HepG2 (cell line): ENCODE data around the gene KIAA1328. TPM values are rescaled to one million over a fixed set of nuclear protein-coding genes. Genes with fewer than 3 reads are reported as not detected.

Experiments
- ATAC-seq: fragments of 200-7000 bp; cut with Tn5 transposase; 3 replicates; pipeline ENCODE4 v1.9.1; 2020; ENCODE audit warnings: mild to moderate bottlenecking, moderate library complexity
- BruUV-seq: library from RNA; stranded (reverse); fragments of 400-500 nt; replicated peaks from 2 replicates; lab custom pipeline; 2021; lab: Mats Ljungman, UMichigan
- CTCF ChIA-PET: fragments of 300-600 bp; formaldehyde crosslinking; extraction: SDS; loops from one replicate; lab custom pipeline; 2021; ENCODE audit warnings: low total read pairs, inconsistent platforms, low intra/inter-chr PET ratio; lab: Yijun Ruan, JAX
- POLR2A ChIA-PET: fragments of 350-600 bp; sonication (Branson Sonifier 250); formaldehyde crosslinking; loops from one replicate; lab custom pipeline; 2020; ENCODE audit warnings: antibody characterized with exemption, inconsistent platforms; lab: Yijun Ruan, JAX
- DNase-seq: peaks from one replicate; pipeline ENCODE4 v3.0.0-alpha.2; 2015; ENCODE audit warnings: low spot score
- FAIRE-seq: peaks from 3 replicates; lab custom pipeline; 2011; peaks lifted over from hg19 to GRCh38; lab: Jason Lieb, UNC
- H2AFZ ChIP-seq: one replicate; pipeline ENCODE4 v1.6.1; 2011; ENCODE audit warnings: low read length, inconsistent platforms
- H3K27ac ChIP-seq: fragments of 300-600 bp; 3 replicates; pipeline ENCODE4 v1.8.0; 2011; ENCODE audit warnings: mixed run types, mild to moderate bottlenecking, mixed read lengths, low read length, inconsistent platforms; ENCODE audit not compliant: insufficient read depth; ENCODE audit errors: extremely low read length
- H3K27me3 ChIP-seq, 2 experiments: fragments of 200-600 bp in 1 of 2; 2 replicates in 1 of 2; 3 replicates in 1 of 2; pipeline versions ENCODE4 v1.6.0 to v1.8.0; 2011; ENCODE audit warnings: low read length in 2 of 2, mild to moderate bottlenecking in 2 of 2, moderate library complexity in 2 of 2, inconsistent platforms in 1 of 2; ENCODE audit not compliant: insufficient read depth in 2 of 2, control insufficient read depth in 1 of 2
- H3K36me3 ChIP-seq, 2 experiments: fragments of 200-600 bp in 1 of 2; replicated peaks in 1 of 2; 2 replicates in 1 of 2; 3 replicates in 1 of 2; pipeline versions ENCODE4 v1.5.1 to v1.8.0; 2011; ENCODE audit warnings: low read length in 2 of 2, inconsistent platforms in 1 of 2; ENCODE audit not compliant: insufficient read depth in 2 of 2, control insufficient read depth in 1 of 2
- H3K4me1 ChIP-seq: 2 replicates; pipeline ENCODE4 v1.5.1; 2012; ENCODE audit warnings: low read length, inconsistent platforms; ENCODE audit not compliant: insufficient read depth
- H3K4me2 ChIP-seq: 2 replicates; pipeline ENCODE4 v1.6.0; 2011; ENCODE audit warnings: low read depth, low read length, inconsistent platforms
- H3K4me3 ChIP-seq, 3 experiments: fragments of 200-600 bp in 1 of 3; sonication (generic), shearing (Covaris generic) in 1 of 3; replicated peaks in 1 of 3; 2 replicates each; pipeline ENCODE4 v1.5.1; 2011 to 2016; ENCODE audit warnings: low read length in 3 of 3, inconsistent platforms in 2 of 3, low read depth in 2 of 3, mild to moderate bottlenecking in 2 of 3, control low read depth in 1 of 3, mixed read lengths in 1 of 3; ENCODE audit not compliant: insufficient read depth in 1 of 3
- H3K79me2 ChIP-seq: one replicate; pipeline ENCODE4 v1.6.1; 2011; ENCODE audit warnings: low read length, inconsistent platforms; ENCODE audit not compliant: insufficient read depth
- H3K9ac ChIP-seq: 2 replicates; pipeline ENCODE4 v1.6.0; 2011; ENCODE audit warnings: mild to moderate bottlenecking, low read depth, low read length, inconsistent platforms; ENCODE audit not compliant: insufficient read depth
- H3K9me3 ChIP-seq: 2 replicates; pipeline ENCODE4 v1.5.1; 2012; ENCODE audit warnings: mild to moderate bottlenecking, low read length
- H4K20me1 ChIP-seq: 2 replicates; pipeline ENCODE4 v1.6.0; 2011; ENCODE audit warnings: inconsistent platforms, mild to moderate bottlenecking, low read length, moderate library complexity; ENCODE audit not compliant: insufficient read depth
- CREB1 ChIP-seq, 2 experiments: fragments of 450-650 bp in 1 of 2; IDR thresholded peaks; 2 replicates each; pipeline ENCODE4 v1.6.1; 2016 to 2017; ENCODE audit warnings: control low read depth in 1 of 2, mild to moderate bottlenecking in 1 of 2, missing compliant biosample characterization in 1 of 2, missing genetic modification characterization in 1 of 2
- HIVEP1 ChIP-seq: sonication (generic); formaldehyde crosslinking; IDR thresholded peaks from 2 replicates; pipeline ENCODE4 v1.4.0; 2020; ENCODE audit warnings: mild to moderate bottlenecking, missing genetic modification reagents
- HOXD1 ChIP-seq: sonication (generic); formaldehyde crosslinking; IDR thresholded peaks from 2 replicates; pipeline ENCODE4 v1.5.0; 2020; ENCODE audit warnings: missing genetic modification reagents
- KDM1A ChIP-seq: IDR thresholded peaks from 2 replicates; pipeline ENCODE4 v1.6.1; 2016; ENCODE audit warnings: missing compliant biosample characterization
- MYNN ChIP-seq: sonication (generic); formaldehyde crosslinking; IDR thresholded peaks from 2 replicates; pipeline ENCODE4 v1.4.0; 2020; ENCODE audit warnings: mild to moderate bottlenecking, low read depth, missing genetic modification reagents
- RXRB ChIP-seq: IDR thresholded peaks from 2 replicates; pipeline ENCODE4 v1.6.1; 2016; ENCODE audit warnings: borderline replicate concordance, missing genetic modification reagents, missing compliant biosample characterization
- SP2 ChIP-seq: sonication (generic); formaldehyde crosslinking; IDR thresholded peaks from 2 replicates; pipeline ENCODE4 v1.5.1; 2020; ENCODE audit warnings: mild to moderate bottlenecking, missing genetic modification reagents
- TOE1 ChIP-seq: sonication (generic); formaldehyde crosslinking; IDR thresholded peaks from 2 replicates; pipeline ENCODE4 v1.4.0; 2020; ENCODE audit warnings: mild to moderate bottlenecking, missing genetic modification reagents
- XBP1 ChIP-seq: sonication (generic); formaldehyde crosslinking; IDR thresholded peaks from 2 replicates; pipeline ENCODE4 v1.5.0; 2020; ENCODE audit warnings: missing genetic modification reagents
- ZFP90 ChIP-seq: sonication (generic); formaldehyde crosslinking; IDR thresholded peaks from 2 replicates; pipeline ENCODE4 v1.8.0; 2022; ENCODE audit warnings: missing genetic modification reagents, mild to moderate bottlenecking, inconsistent platforms, borderline replicate concordance
- ZKSCAN8 ChIP-seq: IDR thresholded peaks from 2 replicates; pipeline ENCODE4 v1.6.1; 2016; ENCODE audit warnings: borderline replicate concordance, missing genetic modification reagents, missing compliant biosample characterization
- ZNF180 ChIP-seq: sonication (generic); formaldehyde crosslinking; IDR thresholded peaks from 2 replicates; pipeline ENCODE4 v1.4.0; 2020; ENCODE audit warnings: low read depth, missing genetic modification reagents, borderline replicate concordance
- ZNF34 ChIP-seq: sonication (generic); formaldehyde crosslinking; IDR thresholded peaks from 2 replicates; pipeline ENCODE4 v1.4.0; 2020; ENCODE audit warnings: mild to moderate bottlenecking, missing genetic modification reagents, borderline replicate concordance
- ZNF496 ChIP-seq: sonication (generic); formaldehyde crosslinking; IDR thresholded peaks from 2 replicates; pipeline ENCODE4 v1.8.1; 2023; ENCODE audit warnings: mild to moderate bottlenecking, moderate library complexity, missing genetic modification reagents; ENCODE audit not compliant: insufficient replicate concordance
- ZNF674 ChIP-seq: sonication (generic); formaldehyde crosslinking; IDR thresholded peaks from 2 replicates; pipeline ENCODE4 v1.5.0; 2020; ENCODE audit warnings: low read depth, mild to moderate bottlenecking, missing genetic modification reagents
- ZNF790 ChIP-seq: sonication (generic); formaldehyde crosslinking; IDR thresholded peaks from 2 replicates; pipeline ENCODE4 v1.8.0; 2022; ENCODE audit warnings: missing genetic modification reagents, mild to moderate bottlenecking, borderline replicate concordance
- ZNF839 ChIP-seq: sonication (generic); formaldehyde crosslinking; IDR thresholded peaks from 2 replicates; pipeline ENCODE4 v1.4.0; 2020; ENCODE audit warnings: missing genetic modification reagents, mild to moderate bottlenecking, borderline replicate concordance
- WGBS: methylation state at CpG from one replicate; pipeline ENCODE4 v1.1.6; 2017; ENCODE audit warnings: low lambda C conversion rate; 5-methylcytosine and 5-hydroxymethylcytosine counted together
- in situ Hi-C: cut with HindIII; loops from 2 replicates; pipeline ENCODE4 v1.10.0; 2017; ENCODE audit warnings: low pct_unique_long_range_greater_than_20kb; ENCODE audit not compliant: extremely low pct_ligation_motif_present
- intact Hi-C: fragments of 100-400 bp; cut with micrococcal nuclease; formaldehyde crosslinking; loops from one replicate; pipeline ENCODE4 v1.10.0; 2022; ENCODE audit not compliant: unreplicated experiment
- polyA plus RNA-seq, 8 experiments: library from polyadenylated mRNA; depleted of rRNA in 3 of 8; stranded (reverse) in 7 of 8; unstranded in 1 of 8; fragments of >200 nt; fragmentation: Illumina TruSeq in 4 of 8; extraction: Trizol in 4 of 8; gene quantifications; 2 replicates each; pipeline versions ENCODE4 v1.2.1 to v1.2.3, GENCODE V29; 2011 to 2016; ENCODE audit warnings: low read depth in 4 of 8, missing spikeins in 1 of 8, mixed read lengths in 1 of 8; ENCODE audit not compliant: insufficient read depth in 1 of 8
- total RNA-seq, 5 experiments: library from RNA; depleted of rRNA; stranded (reverse); fragments of >200 nt; fragmentation: Illumina TruSeq; extraction: Trizol; gene quantifications; 2 replicates each; pipeline ENCODE4 v1.2.3, GENCODE V29; 2016; ENCODE audit warnings: low read depth in 1 of 5
- TF ChIP-seq, protein P1 (sequence below): sonication (generic); formaldehyde crosslinking; IDR thresholded peaks from 2 replicates; pipeline ENCODE4 v1.8.0; 2022; ENCODE audit warnings: mild to moderate bottlenecking, missing genetic modification reagents; ENCODE audit not compliant: insufficient replicate concordance
- TF ChIP-seq, protein P2 (sequence below): sonication (generic); formaldehyde crosslinking; IDR thresholded peaks from 2 replicates; pipeline ENCODE4 v1.5.0; 2020; ENCODE audit warnings: mild to moderate bottlenecking, missing genetic modification reagents

KIAA1328 gene
- total and polyA plus RNA-seq, 2 of the 13 experiments (the other 11 are each of a cell fraction or from before 2014, with no cell fraction given) = 4.1 to 6.0 TPM

DNA sequence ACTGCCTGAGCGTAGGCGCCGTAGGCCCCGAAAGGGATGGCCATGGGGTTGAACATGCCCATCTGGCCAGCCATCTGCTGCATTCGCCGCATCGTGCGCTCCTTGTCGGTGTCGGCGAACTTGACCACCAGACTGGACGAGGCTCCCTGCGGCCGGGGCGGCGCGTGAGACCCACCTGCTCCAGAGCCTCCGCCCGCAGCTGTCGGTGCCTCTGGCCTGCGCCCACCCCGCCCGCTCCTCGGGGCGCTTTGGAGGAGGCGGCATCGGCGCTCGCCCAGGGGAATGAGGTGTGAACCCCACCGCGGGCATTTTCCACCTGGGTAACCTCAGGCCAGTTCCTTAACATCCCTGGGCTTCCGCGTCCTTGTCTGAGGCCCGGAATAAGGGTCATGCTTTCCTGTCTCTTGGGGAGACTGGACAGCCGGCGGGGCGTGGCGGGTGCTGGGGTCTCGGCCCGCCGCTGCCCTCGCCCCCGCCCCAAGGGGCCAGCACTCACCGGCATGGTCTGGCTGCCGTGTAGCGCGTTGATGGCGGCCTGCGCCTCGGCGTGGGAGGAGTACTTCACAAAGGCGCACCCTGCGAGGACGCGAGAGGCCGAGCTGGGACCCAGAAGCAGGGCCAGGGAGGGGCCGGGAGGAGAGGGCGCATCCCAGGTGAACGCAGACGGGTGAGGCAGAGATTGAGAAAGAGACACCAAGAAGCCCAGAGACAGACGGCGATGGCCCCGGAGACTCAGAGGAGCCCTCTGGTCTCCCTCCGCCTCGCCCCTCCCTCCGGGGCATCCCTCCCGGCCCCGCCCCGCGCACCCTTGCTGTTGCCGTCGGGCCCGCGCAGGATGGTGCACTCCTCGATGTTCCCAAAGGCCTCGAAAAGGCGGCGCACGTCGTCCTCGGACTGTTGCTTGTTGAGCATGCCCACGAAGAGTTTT lies 445.6 kb downstream of the KIAA1328 start:
- Histone ChIP-seq H3K79me2 (no peaks in the 10 kb centered on the region), H3K36me3 (no peaks in the 10 kb centered on the region), H3K27ac (no peak overlapping the region), H3K4me2 (no peak overlapping the region)
- ATAC-seq = no peak
- CTCF ChIA-PET = no interaction called here
- no peak for DNase-seq
- TF ChIP-seq ZNF839 (no peak), RXRB (CRISPR knock-in tag) (no peak), ZNF496 (no peak), XBP1 (CRISPR knock-in tag) (no peak), HOXD1 (no peak), TOE1 (no peak), SP2 (CRISPR knock-in tag) (no peak), CREB1 (IDR thresholded peaks at IDR 0.05) (no peak), CREB1 (CRISPR knock-in tag; IDR thresholded peaks at IDR 0.05) (no peak), ZNF34 (CRISPR knock-in tag) (no peak), ZNF674 (no peak), ZFP90 (CRISPR knock-in tag) (no peak), MYNN (no peak), ZNF790 (CRISPR knock-in tag) (no peak), ZNF180 (CRISPR knock-in tag) (no peak), ZKSCAN8 (CRISPR knock-in tag) (no peak), KDM1A (CRISPR knock-in tag) (no peak), HIVEP1 (no peak)
- TF ChIP-seq, protein P1, sequence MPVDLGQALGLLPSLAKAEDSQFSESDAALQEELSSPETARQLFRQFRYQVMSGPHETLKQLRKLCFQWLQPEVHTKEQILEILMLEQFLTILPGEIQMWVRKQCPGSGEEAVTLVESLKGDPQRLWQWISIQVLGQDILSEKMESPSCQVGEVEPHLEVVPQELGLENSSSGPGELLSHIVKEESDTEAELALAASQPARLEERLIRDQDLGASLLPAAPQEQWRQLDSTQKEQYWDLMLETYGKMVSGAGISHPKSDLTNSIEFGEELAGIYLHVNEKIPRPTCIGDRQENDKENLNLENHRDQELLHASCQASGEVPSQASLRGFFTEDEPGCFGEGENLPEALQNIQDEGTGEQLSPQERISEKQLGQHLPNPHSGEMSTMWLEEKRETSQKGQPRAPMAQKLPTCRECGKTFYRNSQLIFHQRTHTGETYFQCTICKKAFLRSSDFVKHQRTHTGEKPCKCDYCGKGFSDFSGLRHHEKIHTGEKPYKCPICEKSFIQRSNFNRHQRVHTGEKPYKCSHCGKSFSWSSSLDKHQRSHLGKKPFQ (CRISPR knock-in tag) = no peak
- TF ChIP-seq, protein P2, sequence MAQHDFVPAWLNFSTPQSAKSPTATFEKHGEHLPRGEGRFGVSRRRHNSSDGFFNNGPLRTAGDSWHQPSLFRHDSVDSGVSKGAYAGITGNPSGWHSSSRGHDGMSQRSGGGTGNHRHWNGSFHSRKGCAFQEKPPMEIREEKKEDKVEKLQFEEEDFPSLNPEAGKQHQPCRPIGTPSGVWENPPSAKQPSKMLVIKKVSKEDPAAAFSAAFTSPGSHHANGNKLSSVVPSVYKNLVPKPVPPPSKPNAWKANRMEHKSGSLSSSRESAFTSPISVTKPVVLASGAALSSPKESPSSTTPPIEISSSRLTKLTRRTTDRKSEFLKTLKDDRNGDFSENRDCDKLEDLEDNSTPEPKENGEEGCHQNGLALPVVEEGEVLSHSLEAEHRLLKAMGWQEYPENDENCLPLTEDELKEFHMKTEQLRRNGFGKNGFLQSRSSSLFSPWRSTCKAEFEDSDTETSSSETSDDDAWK (CRISPR knock-in tag) = no peak
- TF ChIP-seq, all 625 proteins: peak for 0
- Histone ChIP-seq H4K20me1 (peaks cover 3% of the 10 kb centered on the region; the same call in 1 of the 2 replicates), H3K9me3 (no peaks in the 10 kb centered on the region), H3K4me3 (no peak overlapping the region), H3K9ac (no peak overlapping the region), H3K27me3 (peaks cover 0 to 3% of the 10 kb centered on the region in 2 experiments; a peak in 3 of 5 replicates), H3K4me1 (no peaks in the 10 kb centered on the region), H2AFZ (no peak overlapping the region)
- intact Hi-C loops (no loop called here), in situ Hi-C loops (no loop called here)
- no TSS peak for BruUV-seq
- POLR2A ChIA-PET = no interaction called here
- FAIRE-seq = no peak
- 51% methylated on average over 26 of the region's 82 CpGs for WGBS
